ENCODE results near the gene WDR64. TPM values are rescaled to one million over a fixed set of nuclear protein-coding genes. Genes with fewer than 3 reads are reported as not detected.

WDR64 gene
- total and polyA plus RNA-seq, 2 experiments from 2014 or later: not detected

GRCh38 chr1:241632987-241633386, 19.1 kb upstream of the WDR64 start:
- ATAC-seq: no peak
- Mint-ChIP-seq H3K4me3 (no peak overlapping the region), H3K27ac (no peak overlapping the region), H3K36me3 (ENCODE audit: low read depth) (peaks cover 33% of the 10 kb centered on the region; the same call in 2 of the 3 replicates), H3K9me3 (no peaks in the 10 kb centered on the region), H3K27me3 (ENCODE audit: insufficient read depth, low read depth, poor library complexity) (no peaks in the 10 kb centered on the region), H3K4me1 (peaks cover 46% of the 10 kb centered on the region)
- Histone ChIP-seq H3F3A (replicated peaks; ENCODE audit: low read depth) (no peaks in the 10 kb centered on the region), H4K20me1 (replicated peaks; ENCODE audit: insufficient read depth) (peaks cover 13% of the 10 kb centered on the region), H3K27ac (ENCODE audit: low read depth) (no peak overlapping the region), H3K4me3 (no peak overlapping the region), H3K36me3 (ENCODE audit: insufficient read depth) (peaks cover 5% of the 10 kb centered on the region; the same call in 1 of the 2 replicates), H2AFZ (no peak overlapping the region), H3K9me2 (ENCODE audit: insufficient read depth) (no peaks in the 10 kb centered on the region), H3K27me3 (ENCODE audit: insufficient read depth) (no peaks in the 10 kb centered on the region), H3K4me2 (no peak overlapping the region), H3K79me2 (replicated peaks; ENCODE audit: insufficient read depth) (peaks cover 85% of the 10 kb centered on the region), H3K4me1 (ENCODE audit: insufficient read depth) (peaks cover 31% of the 10 kb centered on the region)
- no peak for DNase-seq (ENCODE audit: low spot score)
- no peak for TF ChIP-seq ZNF462 (CRISPR knock-in tag; IDR thresholded peaks at IDR 0.05)
- no peak for TF ChIP-seq JUNB (IDR thresholded peaks at IDR 0.05; ENCODE audit: unreplicated experiment)
- no peak for TF ChIP-seq CTCF (conservative IDR thresholded peaks at IDR 0.05; ENCODE audit: low read depth in 2 of 2)
- TF ChIP-seq, protein P1, sequence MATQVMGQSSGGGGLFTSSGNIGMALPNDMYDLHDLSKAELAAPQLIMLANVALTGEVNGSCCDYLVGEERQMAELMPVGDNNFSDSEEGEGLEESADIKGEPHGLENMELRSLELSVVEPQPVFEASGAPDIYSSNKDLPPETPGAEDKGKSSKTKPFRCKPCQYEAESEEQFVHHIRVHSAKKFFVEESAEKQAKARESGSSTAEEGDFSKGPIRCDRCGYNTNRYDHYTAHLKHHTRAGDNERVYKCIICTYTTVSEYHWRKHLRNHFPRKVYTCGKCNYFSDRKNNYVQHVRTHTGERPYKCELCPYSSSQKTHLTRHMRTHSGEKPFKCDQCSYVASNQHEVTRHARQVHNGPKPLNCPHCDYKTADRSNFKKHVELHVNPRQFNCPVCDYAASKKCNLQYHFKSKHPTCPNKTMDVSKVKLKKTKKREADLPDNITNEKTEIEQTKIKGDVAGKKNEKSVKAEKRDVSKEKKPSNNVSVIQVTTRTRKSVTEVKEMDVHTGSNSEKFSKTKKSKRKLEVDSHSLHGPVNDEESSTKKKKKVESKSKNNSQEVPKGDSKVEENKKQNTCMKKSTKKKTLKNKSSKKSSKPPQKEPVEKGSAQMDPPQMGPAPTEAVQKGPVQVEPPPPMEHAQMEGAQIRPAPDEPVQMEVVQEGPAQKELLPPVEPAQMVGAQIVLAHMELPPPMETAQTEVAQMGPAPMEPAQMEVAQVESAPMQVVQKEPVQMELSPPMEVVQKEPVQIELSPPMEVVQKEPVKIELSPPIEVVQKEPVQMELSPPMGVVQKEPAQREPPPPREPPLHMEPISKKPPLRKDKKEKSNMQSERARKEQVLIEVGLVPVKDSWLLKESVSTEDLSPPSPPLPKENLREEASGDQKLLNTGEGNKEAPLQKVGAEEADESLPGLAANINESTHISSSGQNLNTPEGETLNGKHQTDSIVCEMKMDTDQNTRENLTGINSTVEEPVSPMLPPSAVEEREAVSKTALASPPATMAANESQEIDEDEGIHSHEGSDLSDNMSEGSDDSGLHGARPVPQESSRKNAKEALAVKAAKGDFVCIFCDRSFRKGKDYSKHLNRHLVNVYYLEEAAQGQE (IDR thresholded peaks at IDR 0.05; ENCODE audit: unreplicated experiment): no peak
- no peak for TF ChIP-seq ETS1 (IDR thresholded peaks at IDR 0.05)
- no peak for TF ChIP-seq EZH2 (IDR thresholded peaks at IDR 0.05; ENCODE audit: low read depth, unreplicated experiment)
- TF ChIP-seq ZNF114 (CRISPR knock-in tag; IDR thresholded peaks at IDR 0.05): no peak
- no peak for TF ChIP-seq EZH2phosphoT487 (IDR thresholded peaks at IDR 0.05; ENCODE audit: unreplicated experiment)
- TF ChIP-seq POLR2AphosphoS5 (IDR thresholded peaks at IDR 0.05; ENCODE audit: low read depth): no peak
- no peak for TF ChIP-seq STAT1 (IDR thresholded peaks at IDR 0.05; ENCODE audit: unreplicated experiment)
- no peak for TF ChIP-seq NANOG (IDR thresholded peaks at IDR 0.05; ENCODE audit: borderline replicate concordance)
- no peak for TF ChIP-seq ZNF331 (CRISPR knock-in tag; IDR thresholded peaks at IDR 0.05; ENCODE audit: low read depth)
- TF ChIP-seq CREB1 (CRISPR knock-in tag; IDR thresholded peaks at IDR 0.05; ENCODE audit: low read depth): no peak
